GM12875 (cell line): ENCODE data around the gene CHMP6.
"Not testable (repeated sequence)": the region's sequence is repeated elsewhere in the genome, so short reads cannot be mapped to it uniquely, and the experiment has no call there.

ENCODE experiments used
- H3K4me3 ChIP-seq: one replicate; pipeline ENCODE4 v1.5.1; 2011; ENCODE audit warnings: low read depth, low read length, control low read depth
- TF ChIP-seq, protein P1 (sequence below): IDR thresholded peaks from 2 replicates; pipeline ENCODE4 v1.5.1; 2011; ENCODE audit warnings: low read depth, mild to moderate bottlenecking, control low read depth, inconsistent platforms, low read length, moderate library complexity, borderline replicate concordance; ENCODE audit not compliant: insufficient read depth

The CHMP6 gene

DNA sequence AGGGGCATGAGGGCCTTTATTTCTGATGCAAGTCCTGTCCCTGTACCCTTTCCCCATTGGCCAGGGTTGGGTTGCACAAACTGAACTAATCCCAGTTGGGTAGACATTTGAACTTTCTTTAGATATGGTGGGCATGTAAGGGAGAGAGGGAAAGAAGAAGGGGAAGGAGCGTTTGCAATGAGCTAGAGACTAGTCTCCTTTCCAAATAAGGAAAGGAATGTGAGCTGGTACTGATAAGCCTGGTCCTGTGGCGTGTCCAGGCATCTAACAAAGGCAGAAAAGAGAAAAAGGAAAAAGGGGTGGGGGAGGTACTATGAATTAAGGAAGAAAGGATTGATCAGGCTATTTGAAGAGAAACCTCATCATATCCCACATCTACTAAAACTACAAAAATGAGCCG is 20.3 kb downstream of the CHMP6 start:
- TF ChIP-seq, protein P1, sequence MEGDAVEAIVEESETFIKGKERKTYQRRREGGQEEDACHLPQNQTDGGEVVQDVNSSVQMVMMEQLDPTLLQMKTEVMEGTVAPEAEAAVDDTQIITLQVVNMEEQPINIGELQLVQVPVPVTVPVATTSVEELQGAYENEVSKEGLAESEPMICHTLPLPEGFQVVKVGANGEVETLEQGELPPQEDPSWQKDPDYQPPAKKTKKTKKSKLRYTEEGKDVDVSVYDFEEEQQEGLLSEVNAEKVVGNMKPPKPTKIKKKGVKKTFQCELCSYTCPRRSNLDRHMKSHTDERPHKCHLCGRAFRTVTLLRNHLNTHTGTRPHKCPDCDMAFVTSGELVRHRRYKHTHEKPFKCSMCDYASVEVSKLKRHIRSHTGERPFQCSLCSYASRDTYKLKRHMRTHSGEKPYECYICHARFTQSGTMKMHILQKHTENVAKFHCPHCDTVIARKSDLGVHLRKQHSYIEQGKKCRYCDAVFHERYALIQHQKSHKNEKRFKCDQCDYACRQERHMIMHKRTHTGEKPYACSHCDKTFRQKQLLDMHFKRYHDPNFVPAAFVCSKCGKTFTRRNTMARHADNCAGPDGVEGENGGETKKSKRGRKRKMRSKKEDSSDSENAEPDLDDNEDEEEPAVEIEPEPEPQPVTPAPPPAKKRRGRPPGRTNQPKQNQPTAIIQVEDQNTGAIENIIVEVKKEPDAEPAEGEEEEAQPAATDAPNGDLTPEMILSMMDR: no peak
- no peak overlapping the region for H3K4me3 ChIP-seq

DNA sequence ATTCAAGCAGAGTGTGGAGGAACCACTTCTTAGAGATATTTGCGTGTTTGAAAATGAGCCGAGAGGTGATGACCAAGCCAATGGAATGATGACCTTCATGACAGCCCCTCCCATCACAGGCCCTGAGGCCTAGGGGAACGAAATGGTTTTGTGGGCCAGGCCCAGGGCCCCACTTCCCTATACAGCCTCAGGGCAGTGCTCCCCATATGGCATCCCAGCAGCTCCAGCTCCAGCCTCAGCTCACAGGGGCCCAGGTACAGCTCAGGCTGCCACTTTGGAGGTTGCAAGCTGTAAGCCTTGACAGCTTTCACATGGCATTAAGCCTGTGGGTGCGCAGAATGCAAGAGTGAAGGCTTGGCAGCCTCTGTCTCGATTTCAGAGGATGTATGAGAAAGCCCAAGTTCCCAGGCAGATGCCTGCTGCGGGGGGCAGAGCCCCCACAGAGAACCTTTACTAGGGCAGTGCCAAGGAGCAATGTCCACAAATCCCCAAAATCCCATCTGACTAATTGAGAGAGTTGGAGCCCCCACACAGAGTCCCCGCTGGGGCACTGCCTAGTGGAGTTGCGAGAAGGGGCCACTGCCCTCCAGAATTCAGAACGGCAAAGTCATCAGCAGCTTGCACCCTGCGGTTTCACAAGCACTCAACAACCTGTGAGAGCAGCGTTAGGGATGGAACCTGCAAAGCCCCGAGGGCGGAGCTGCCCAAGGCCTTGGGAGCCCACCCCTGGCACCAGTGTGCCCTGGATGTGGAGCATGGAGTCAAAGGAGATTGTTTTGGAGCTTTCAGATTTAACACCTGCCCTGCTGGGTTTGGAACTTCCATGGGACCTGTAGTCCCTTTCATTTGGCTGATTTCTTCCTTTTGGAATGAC is 21.2 kb downstream of the CHMP6 start:
- no peak overlapping the region for H3K4me3 ChIP-seq
- TF ChIP-seq, protein P1: no peak

DNA sequence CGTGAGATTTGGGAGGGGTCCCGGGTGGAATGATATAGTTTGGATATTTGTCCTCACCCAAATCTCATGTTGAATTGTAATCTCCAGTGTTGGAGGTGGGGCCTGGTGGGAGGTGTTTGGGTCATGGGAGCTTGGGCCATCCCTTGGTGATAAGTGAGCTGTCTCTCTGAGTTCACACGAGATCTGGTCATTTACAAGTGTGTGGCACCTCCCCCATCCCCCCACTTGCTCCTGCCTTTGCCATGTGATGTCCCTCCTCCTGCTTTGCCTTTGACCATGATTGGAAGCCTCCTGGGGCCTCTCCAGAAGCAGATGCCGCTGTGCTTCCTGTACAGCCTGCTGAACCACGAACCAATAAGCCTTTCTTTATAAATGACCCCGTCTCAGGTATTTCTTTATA is 22.0 kb downstream of the CHMP6 start:
- no peak overlapping the region for H3K4me3 ChIP-seq
- TF ChIP-seq, protein P1: no peak

DNA sequence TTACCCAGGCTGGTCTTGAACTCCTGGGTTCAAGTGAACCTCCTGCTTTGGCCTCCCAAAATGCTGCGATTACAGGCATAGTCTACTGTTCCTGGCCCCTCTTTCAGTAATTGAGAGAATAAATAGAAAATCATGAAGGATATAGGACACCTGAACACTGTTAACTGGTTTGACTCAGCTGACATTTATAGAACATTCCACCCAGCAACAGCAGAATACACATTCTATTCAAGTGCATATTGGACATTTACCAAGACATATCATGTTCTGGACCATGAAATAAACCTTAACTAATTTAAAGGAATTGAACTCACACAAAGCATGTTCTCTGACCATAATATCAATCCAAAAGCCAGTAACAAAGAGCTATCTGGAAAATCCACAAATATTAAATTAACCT is 23.5 kb downstream of the CHMP6 start:
- TF ChIP-seq, protein P1: no peak
- H3K4me3 ChIP-seq: no peak overlapping the region

DNA sequence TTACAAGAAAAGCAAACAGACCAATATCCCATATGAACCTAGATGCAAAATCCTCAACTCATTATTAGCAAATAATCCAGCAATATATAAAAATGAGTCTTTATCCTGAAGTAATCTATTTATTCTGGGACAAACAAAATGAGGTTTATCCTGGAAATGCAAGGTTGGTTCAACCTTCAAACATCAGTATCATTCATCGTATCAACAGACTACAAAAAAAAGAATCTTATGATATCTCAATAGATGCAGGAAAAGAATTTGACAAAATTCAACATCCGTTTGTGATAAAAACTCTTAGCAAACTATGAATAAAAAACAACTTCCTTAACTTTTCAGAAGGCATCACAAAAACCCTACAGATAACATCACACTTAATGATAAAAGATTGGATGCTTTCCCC is 24.9 kb downstream of the CHMP6 start:
- no peak overlapping the region for H3K4me3 ChIP-seq
- TF ChIP-seq, protein P1: no peak

DNA sequence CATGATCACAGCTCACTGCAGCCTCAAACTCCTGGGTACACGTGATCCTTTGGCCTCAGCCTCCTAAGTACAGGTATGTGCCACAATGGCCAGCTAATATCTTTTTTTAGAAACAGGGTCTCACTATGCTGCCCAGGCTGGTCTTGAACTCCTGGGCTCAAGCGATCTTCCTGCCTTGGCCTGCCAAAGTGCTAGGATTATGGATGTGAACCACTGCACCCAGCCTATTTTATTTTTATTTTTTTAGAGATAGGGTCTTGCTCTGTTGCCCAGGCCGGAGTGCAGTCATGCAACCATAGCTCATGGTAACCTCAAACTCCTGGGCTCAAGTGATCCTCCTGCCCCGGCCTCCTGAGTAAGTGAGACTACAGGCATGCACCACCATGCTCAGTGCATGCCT is 25.7 kb downstream of the CHMP6 start:
- not testable (repeated sequence) for H3K4me3 ChIP-seq

DNA sequence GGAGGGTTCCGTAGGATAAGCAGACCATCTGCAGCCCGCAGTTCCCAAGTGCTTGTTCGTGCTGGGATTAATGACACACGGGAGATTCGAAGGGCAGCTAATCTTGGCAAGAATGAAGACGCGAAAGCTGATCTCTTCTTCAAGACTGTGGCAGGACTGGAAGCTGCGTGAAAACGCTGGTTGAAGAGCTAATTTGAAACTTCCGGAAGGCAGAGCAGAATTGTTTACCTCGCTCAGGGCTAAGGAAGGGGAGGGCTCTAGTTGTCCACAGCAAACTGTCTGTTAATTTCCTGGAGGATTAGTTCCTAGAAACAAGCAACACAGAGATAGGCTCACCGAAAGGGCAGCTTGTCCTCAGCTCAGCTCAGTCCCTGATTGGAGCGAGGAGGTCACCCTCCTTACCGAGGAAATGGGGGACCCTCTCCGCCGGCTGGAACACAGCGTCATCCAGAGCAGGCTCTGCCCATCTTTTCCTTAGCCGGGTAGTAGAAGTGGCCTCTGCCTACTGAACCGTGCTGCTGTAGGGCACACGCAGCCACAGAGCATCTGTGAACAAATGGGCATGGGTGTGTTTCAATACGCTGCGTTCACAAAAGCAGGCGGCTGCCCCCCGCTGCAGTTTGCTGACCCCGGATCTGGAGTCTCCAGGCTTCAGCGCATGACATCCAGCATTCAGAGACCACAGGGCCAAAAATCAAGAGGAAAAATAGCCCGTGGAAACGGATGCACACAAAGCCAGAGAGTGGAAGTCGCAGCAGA is 26.6 kb downstream of the CHMP6 start:
- no peak overlapping the region for H3K4me3 ChIP-seq
- TF ChIP-seq, protein P1: no peak
